Common myeloid progenitor, CD34-positive (primary cell): ENCODE measurements around the gene PRR23B. TPM values are rescaled to one million over a fixed set of nuclear protein-coding genes. Genes with fewer than 3 reads are reported as not detected.

Experiments
- CTCF ChIA-PET: fragments of 350-600 bp; sonication (Branson Sonifier 250); formaldehyde crosslinking; loops from one replicate; lab custom pipeline; 2021; ENCODE audit warnings: antibody characterized with exemption; lab: Charles Lee
- POLR2A ChIA-PET: fragments of 350-600 bp; sonication (Branson Sonifier 250); formaldehyde crosslinking; loops from one replicate; lab custom pipeline; 2021; ENCODE audit warnings: antibody characterized with exemption; lab: Charles Lee
- DNase-seq, 3 donors: peaks; one replicate each; pipeline versions ENCODE4 v3.0.0 to v3.0.0-alpha.2; 2013
- H3K27ac ChIP-seq, 2 experiments: 1 replicate in 1 of 2; 2 replicates in 1 of 2; pipeline ENCODE4 v1.7.0; 2013; ENCODE audit warnings: inconsistent platforms in 2 of 2, low read length in 2 of 2, mild to moderate bottlenecking in 2 of 2, low read depth in 1 of 2, moderate library complexity in 1 of 2; ENCODE audit not compliant: severe bottlenecking in 2 of 2, insufficient read depth in 1 of 2, poor library complexity in 1 of 2
- H3K27me3 ChIP-seq, 5 experiments: replicated peaks in 2 of 5; 1 replicate in 3 of 5; 2 replicates in 2 of 5; pipeline versions ENCODE4 v1.6.1 to v1.7.0; 2013; ENCODE audit warnings: low read length in 4 of 5, mild to moderate bottlenecking in 2 of 5, moderate library complexity in 2 of 5, inconsistent platforms in 1 of 5; ENCODE audit not compliant: insufficient read depth in 5 of 5, control insufficient read depth in 4 of 5
- H3K36me3 ChIP-seq, 4 experiments: 1 replicate in 2 of 4; 2 replicates in 2 of 4; pipeline versions ENCODE4 v1.6.1 to v1.7.0; 2013; ENCODE audit warnings: low read length in 3 of 4, control low read depth in 1 of 4, mild to moderate bottlenecking in 1 of 4; ENCODE audit not compliant: control insufficient read depth in 4 of 4, insufficient read depth in 4 of 4
- H3K4me1 ChIP-seq, 4 experiments: 1 replicate in 3 of 4; 2 replicates in 1 of 4; pipeline versions ENCODE4 v1.6.1 to v1.7.1; 2013; ENCODE audit warnings: low read length in 3 of 4, mild to moderate bottlenecking in 3 of 4, control low read depth in 1 of 4, inconsistent platforms in 1 of 4, moderate library complexity in 1 of 4; ENCODE audit not compliant: control insufficient read depth in 4 of 4, insufficient read depth in 4 of 4; ENCODE audit errors: control extremely low read depth in 1 of 4
- H3K4me3 ChIP-seq, 7 experiments: 1 replicate in 4 of 7; 2 replicates in 3 of 7; pipeline versions ENCODE4 v1.5.1 to v1.7.0; 2013; ENCODE audit warnings: mild to moderate bottlenecking in 7 of 7, low read length in 6 of 7, moderate library complexity in 6 of 7, inconsistent platforms in 2 of 7, low read depth in 2 of 7, control low read depth in 1 of 7; ENCODE audit not compliant: insufficient read depth in 4 of 7, control insufficient read depth in 1 of 7; ENCODE audit errors: extremely low read depth in 1 of 7
- H3K9me3 ChIP-seq, 5 experiments: 1 replicate in 4 of 5; 2 replicates in 1 of 5; pipeline versions ENCODE4 v1.6.1 to v1.7.1; 2013; ENCODE audit warnings: low read length in 4 of 5, mild to moderate bottlenecking in 2 of 5, inconsistent platforms in 1 of 5, low read depth in 1 of 5, moderate library complexity in 1 of 5; ENCODE audit not compliant: control insufficient read depth in 4 of 5, insufficient read depth in 2 of 5; ENCODE audit errors: control extremely low read depth in 1 of 5
- WGBS: methylation state at CpG from one replicate; pipeline ENCODE4 v1.1.5; 2013; ENCODE audit not compliant: insufficient coverage; 5-methylcytosine and 5-hydroxymethylcytosine counted together
- polyA plus RNA-seq: library from polyadenylated mRNA; unstranded; fragments of 120-200 nt; gene quantifications from one replicate; pipeline ENCODE4 v1.2.1, GENCODE V29; 2013

The PRR23B gene
- polyA plus RNA-seq = not detected

DNA sequence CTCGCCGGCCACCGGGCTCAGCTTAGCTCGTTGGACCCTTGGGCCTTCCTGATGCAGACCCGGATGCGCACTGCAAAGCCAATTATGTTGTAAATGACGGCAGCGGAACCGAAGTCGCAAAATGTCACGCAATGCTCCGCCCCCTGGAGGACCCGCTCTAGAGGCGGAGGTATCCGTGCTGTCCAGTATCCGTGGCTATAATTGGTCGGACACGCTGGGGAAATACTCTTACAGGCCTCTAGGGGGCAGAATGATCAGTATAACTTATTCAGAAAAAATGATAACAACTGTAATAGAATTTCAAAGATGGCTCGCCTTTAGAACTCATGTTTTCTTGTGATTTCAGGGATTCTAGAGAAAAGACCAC, at the start of gene PRR23B:
TSS of gene PRR23B (minus strand) at position 59 of the 367 bp plus-strand sequence. CDS start 265 bp downstream, outside the sequence.
- H3K9me3 ChIP-seq = peaks cover 0 to 17% (median 2%) of the 10 kb centered on the region in 5 experiments
- H3K36me3 ChIP-seq = no peaks in the 10 kb centered on the region
- CTCF ChIA-PET = no interaction called here
- no peak for DNase-seq
- no peaks in the 10 kb centered on the region for H3K4me1 ChIP-seq
- WGBS = 68% methylated on average over 14 of the region's 19 CpGs
- H3K4me3 ChIP-seq = no peak within 1 kb of the TSS
- POLR2A ChIA-PET = no interaction called here
- no peak within 1 kb of the TSS for H3K27ac ChIP-seq
- peaks cover 0 to 14% (median 2%) of the 10 kb centered on the region in 5 experiments for H3K27me3 ChIP-seq

DNA sequence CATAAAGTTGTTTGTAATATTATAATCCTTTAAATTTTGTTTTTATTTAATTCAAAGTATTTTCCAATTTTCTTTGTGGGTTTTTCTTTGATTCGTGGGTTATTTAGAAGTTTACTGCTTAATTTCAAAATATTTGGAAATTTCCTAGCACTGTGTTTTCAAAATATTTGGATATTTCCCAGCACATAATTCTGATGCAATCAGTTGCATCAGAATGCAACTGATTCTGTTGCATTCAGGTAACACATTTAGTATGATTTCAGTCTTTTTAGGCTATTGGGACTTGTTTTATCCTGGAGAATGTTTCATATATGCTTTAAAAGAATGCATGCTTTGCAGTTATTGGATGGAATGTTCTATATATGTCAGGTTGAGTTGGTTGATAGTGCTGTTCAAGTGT, 42.2 kb upstream of the PRR23B start:
- CTCF ChIA-PET = no interaction called here
- DNase-seq = no peak
- Histone ChIP-seq H3K4me3 (no peak overlapping the region), H3K27me3 (no peaks in the 10 kb centered on the region), H3K9me3 (no peaks in the 10 kb centered on the region), H3K4me1 (no peaks in the 10 kb centered on the region), H3K27ac (no peak overlapping the region), H3K36me3 (no peaks in the 10 kb centered on the region)
- POLR2A ChIA-PET = no interaction called here
- no CpG with 5 or more reads among the region's 1 CpG for WGBS

DNA sequence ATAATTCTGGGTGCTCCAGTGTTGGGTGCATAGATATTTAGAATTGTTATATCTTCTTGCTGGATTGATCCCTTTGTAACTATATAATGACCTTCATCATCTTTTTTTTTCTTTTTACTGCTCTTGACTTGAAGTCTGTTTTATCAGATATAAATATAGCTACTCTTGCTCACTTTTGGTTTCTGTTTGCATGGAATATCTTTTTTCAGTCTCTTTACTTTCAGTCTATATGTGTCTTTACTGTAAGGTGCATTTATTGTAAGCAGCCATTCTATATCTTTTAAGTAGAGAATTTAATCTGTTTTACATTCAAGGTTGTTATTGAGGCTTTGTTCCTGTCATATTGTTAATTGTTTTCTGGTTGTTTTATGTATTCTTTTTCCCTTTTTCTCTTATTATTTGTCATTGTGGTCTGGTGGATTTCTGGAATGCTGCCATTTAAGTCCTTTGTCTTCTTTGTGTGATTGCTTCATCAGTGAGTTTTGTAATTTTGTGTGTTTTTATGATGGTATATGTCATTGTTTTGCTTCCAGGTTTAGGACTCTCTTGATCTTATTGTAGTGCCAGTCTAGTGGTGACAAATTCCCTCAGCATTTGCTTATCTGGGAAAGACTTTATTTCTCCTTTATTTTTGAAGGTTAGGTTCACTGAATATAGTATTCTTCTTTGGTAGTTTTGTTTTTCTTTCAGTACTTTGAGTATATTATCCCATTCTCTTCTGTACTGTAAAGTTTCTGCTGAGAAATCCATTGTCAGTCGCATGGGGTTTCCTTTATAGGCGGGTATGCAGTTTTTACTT, 32.3 kb upstream of the PRR23B start:
- no peaks in the 10 kb centered on the region for H3K4me1 ChIP-seq
- POLR2A ChIA-PET = interaction anchor here (0.7 kb wide), 1 partner anchor 1491 kb away, joined by 3 read pairs; no protein-coding TSS in a partner anchor

DNA sequence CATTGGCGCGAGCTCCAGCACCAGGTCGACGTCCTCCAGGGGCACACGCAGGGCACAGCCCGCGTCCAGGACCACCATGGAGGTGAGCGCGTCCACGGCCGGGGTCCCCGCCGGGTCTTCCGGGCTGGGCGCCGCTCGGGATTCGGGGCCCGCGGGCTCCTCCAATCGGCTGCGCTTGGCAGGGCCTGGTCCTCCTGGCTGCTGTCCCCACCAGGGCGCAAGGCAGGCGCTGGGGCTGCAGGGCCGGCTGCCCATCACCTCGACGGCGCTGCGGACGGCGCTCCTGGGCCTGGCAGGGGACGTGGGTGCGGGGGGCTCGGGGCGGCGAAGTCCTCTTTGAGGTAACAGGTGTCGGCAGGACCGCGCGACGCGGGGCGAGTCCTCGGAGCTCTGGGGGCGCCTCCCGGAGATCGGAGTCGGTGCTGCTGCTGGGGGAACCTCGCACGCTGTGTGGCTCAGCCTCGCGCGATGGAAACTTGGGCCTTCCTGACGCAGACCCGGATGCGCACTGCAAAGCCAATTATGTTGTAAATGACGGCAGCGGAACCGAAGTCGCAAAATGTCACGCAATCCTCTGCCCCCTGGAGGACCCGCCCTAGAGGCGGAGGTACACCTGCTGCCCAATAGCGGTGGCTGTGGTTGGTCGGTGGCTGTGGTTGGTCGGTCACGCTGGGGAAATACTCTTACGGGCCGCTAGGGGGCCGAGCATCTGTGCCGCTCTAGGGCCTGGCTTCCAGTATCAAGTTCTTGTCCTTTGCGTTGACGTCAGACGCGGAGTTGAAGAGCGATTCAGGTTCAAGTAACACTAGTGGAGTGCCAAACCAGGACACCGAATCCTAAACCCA, 23.9 kb upstream of the PRR23B start, which contains the start of gene PRR23C:
TSS of gene PRR23C (minus strand) at position 527 of the 845 bp plus-strand sequence. CDS start at position 255, 272 bp downstream.
- Histone ChIP-seq H3K27ac (no peak within 1 kb of the TSS), H3K36me3 (no peaks in the 10 kb centered on the region), H3K9me3 (peaks cover 0 to 29% (median 21%) of the 10 kb centered on the region in 5 experiments), H3K4me1 (no peaks in the 10 kb centered on the region), H3K27me3 (peaks cover 0 to 19% (median 0%) of the 10 kb centered on the region in 5 experiments), H3K4me3 (no peak within 1 kb of the TSS)
- ChIA-PET POLR2A (no interaction called here), CTCF (no interaction called here)
- DNase-seq = no peak
- WGBS = 54% methylated on average over 66 of the region's 77 CpGs

More for the DNA sequence above, 32.3 kb upstream of the PRR23B start:
- WGBS = no CpG with 5 or more reads among the region's 2 CpGs
- CTCF ChIA-PET = no interaction called here
- Histone ChIP-seq H3K9me3 (peaks cover 2 to 24% (median 4%) of the 10 kb centered on the region in 5 experiments), H3K4me3 (no peak overlapping the region), H3K36me3 (no peaks in the 10 kb centered on the region), H3K27ac (no peak overlapping the region), H3K27me3 (no peaks in the 10 kb centered on the region)
- DNase-seq = no peak

DNA sequence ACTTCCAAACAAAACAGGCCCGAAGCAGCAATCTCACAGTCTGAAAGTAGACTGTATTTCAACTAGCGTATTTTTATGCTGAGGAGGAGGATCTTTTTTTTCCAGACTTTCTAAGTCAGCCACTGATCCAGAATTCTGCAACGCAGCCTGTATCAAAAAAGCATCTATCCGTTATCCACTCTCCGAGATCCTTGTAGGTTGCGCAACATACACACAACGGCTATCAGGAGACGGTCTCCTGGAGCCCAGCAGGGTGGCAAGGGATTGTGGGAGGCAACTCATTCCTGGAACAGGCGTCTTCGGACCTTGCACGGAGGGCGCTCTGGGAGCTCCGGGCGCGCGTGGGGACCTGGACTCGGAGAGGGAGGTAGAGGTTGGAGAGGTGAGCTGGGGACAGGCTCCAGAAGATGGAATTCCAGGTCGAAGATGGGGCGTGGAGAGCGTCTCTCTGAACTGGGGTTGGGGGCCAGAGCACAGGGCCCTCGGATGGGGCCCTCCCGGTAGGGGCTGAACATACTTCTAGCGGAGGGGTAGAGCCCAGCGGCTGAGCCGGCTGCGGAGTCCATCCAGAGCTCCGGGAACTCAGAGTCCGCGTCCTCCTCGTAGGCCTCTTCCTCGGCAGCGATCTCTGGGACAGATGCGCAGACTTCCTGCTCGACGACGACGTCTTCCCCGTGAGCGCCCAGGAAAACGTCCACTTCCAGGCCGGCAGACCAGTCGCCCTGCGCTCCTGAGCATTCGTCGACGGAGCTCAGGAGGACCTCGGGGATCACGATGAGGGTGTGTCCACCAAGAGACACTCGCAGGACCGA, 23.0 kb upstream of the PRR23B start:
- no peaks in the 10 kb centered on the region for H3K36me3 ChIP-seq
- WGBS = 80% methylated on average over 47 of the region's 50 CpGs

DNA sequence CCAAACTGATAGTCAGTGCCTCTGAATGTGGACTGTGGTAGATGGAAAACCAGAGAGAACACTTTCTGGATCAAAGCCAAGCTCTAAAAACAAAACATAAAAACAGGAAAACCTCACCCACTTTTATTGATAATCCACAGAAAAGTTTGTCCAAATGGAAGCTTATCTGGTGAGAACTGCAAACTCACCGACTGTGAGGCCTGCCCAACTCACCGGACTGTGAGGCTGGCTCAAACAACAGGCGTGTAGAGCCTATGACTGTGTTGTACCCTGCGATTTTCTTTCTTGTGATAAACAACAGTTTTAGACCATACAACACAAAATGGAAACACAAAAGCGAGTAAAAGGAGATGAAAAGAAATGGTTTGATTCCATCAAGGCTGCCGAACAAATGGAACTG, 16.8 kb upstream of the PRR23B start:
- no peak overlapping the region for H3K4me3 ChIP-seq
- no peak for DNase-seq
- H3K36me3 ChIP-seq = no peaks in the 10 kb centered on the region
- H3K27ac ChIP-seq = no peak overlapping the region
- WGBS = 92% methylated on average over 3 of the region's 6 CpGs
- no peaks in the 10 kb centered on the region for H3K4me1 ChIP-seq
- POLR2A ChIA-PET = no interaction called here
- H3K9me3 ChIP-seq = no peaks in the 10 kb centered on the region
- peaks cover 0 to 4% (median 0%) of the 10 kb centered on the region in 5 experiments for H3K27me3 ChIP-seq
- CTCF ChIA-PET = no interaction called here

More for the DNA sequence above, 23.0 kb upstream of the PRR23B start:
- H3K27ac ChIP-seq = no peak overlapping the region
- H3K27me3 ChIP-seq = peaks cover 0 to 19% (median 4%) of the 10 kb centered on the region in 5 experiments
- H3K9me3 ChIP-seq = peaks cover 0 to 26% (median 21%) of the 10 kb centered on the region in 5 experiments
- no peak for DNase-seq
- CTCF ChIA-PET = no interaction called here
- POLR2A ChIA-PET = no interaction called here
- no peak overlapping the region for H3K4me3 ChIP-seq
- H3K4me1 ChIP-seq = no peaks in the 10 kb centered on the region
